Prostate gland (tissue), 2 donors: ENCODE results near the gene NAGA.

Source experiments
- CTCF ChIP-seq, 4 experiments: fragments of 200-600 bp in 2 of 4; fragments of 450-650 bp in 2 of 4; sonication (generic) in 2 of 4; IDR thresholded peaks; 1 replicate in 3 of 4; 2 replicates in 1 of 4; pipeline ENCODE4 v1.5.1; 2016 to 2019; ENCODE audit warnings: antibody characterized with exemption in 4 of 4, mild to moderate bottlenecking in 2 of 4, moderate library complexity in 2 of 4
- POLR2A ChIP-seq: fragments of 450-650 bp; IDR thresholded peaks from one replicate; pipeline ENCODE4 v1.6.1; 2016; ENCODE audit warnings: antibody characterized with exemption, mild to moderate bottlenecking

DNA sequence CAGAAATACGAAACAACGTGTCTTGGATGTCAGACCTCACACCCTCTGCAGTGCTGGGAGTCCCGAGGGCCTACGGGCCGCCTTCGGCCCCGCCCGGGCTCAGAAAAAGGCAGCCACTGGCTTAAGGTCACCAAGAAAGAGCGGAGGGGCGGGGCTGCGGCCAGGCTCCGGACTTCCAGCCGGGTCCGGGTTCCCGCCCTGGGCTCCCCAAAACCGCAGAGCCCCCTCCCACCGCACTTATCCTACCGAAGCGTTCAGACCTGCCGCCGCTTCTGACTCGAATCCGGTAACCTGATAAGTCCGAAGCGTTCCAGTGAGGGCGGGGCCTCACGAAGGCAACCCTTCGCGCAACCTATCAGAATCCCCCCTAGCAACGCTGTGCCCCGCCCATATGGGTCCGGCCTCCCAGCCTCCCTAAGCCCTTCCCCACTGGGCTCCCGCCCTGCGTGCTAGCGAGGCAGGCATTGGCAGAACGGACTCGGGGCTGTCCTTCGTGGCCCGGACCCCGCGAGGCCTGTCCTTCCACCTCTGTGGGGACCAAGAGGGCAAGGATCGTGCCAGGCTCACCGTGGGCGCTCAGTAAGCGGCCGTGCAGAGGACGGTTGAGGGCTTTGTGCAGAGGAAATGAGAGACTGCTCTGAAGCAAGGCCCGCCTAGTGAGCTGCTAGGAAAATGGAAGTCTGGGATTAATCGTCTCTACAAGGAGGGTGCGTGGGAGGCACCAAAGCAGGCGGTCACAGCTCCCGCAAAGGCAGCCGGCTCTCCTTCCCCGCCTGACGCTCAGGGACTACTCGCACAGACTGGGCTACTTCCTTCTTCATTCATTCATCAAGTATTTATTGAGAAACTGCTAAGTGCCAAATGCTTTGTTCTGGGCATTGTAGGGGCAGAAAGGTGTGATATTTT is at the start of gene NAGA:
- TF ChIP-seq POLR2A (peak; percentile 94), CTCF (IDR thresholded peaks at IDR 0.05) (peak in 1 of 4 experiments; percentile 2)
